HFFc6 (cell line): Measurements from ENCODE around the gene SH2D1B. TPM values are rescaled to one million over a fixed set of nuclear protein-coding genes. Genes with fewer than 3 reads are reported as not detected.
"Not testable (repeated sequence)": the region's sequence is repeated elsewhere in the genome, so short reads cannot be mapped to it uniquely, and the experiment has no call there.

Experiments
- DNase-seq: peaks from one replicate; pipeline ENCODE4 v3.0.0-alpha.2; 2018
- H3K27ac Mint-ChIP-seq: 2 replicates; pipeline ENCODE4 v1.8.0; 2020; ENCODE audit warnings: mild to moderate bottlenecking, mixed read lengths
- H3K27me3 Mint-ChIP-seq: 2 replicates; pipeline ENCODE4 v1.8.0; 2021; ENCODE audit warnings: mild to moderate bottlenecking, moderate library complexity, mixed read lengths; ENCODE audit not compliant: insufficient read depth
- H3K36me3 Mint-ChIP-seq: 2 replicates; pipeline ENCODE4 v1.8.0; 2021; ENCODE audit warnings: low read depth, mixed read lengths
- H3K4me1 Mint-ChIP-seq: 2 replicates; pipeline ENCODE4 v1.8.0; 2020; ENCODE audit warnings: low read depth, mixed read lengths
- H3K4me3 Mint-ChIP-seq: 2 replicates; pipeline ENCODE4 v1.8.0; 2020; ENCODE audit warnings: mild to moderate bottlenecking, moderate library complexity, mixed read lengths
- H3K9me3 Mint-ChIP-seq: 2 replicates; pipeline ENCODE4 v1.8.0; 2020; ENCODE audit warnings: mild to moderate bottlenecking, mixed read lengths
- total RNA-seq, 6 experiments: library from RNA; stranded (reverse); fragmentation: NEBNext Ultra II Directional; extraction: Animal tissue kit (Norgen Biotek cat#: 25700); gene quantifications; 2 replicates in 1 of 6; 3 replicates in 5 of 6; pipeline ENCODE4 v1.2.3, GENCODE V29; 2021
- TF ChIP-seq, protein P1 (sequence below): fragments of 200-600 bp; sonication (generic); IDR thresholded peaks from 2 replicates; pipeline ENCODE4 v1.5.0; 2021; ENCODE audit warnings: antibody characterized with exemption, mild to moderate bottlenecking

The SH2D1B gene
- total RNA-seq, 6 experiments from 2014 or later: not detected

DNA sequence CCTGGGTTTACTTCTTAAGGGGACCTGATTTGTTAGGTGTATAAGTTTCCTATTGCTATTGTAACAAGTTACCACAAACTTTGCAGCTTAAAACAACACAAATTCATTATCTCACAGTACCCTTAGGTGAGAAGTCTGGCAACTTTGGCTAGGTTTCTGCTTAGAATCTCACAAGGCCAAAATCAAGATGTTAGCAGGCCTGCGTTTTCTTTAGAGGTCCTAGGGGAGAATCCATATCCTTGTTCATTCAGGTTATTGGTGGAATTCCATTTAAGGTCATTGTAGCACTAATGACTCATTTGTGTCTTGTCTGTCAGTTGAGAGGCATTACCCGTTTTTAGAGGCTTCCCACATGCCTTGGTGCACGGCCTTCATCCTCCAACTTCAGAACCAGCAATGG is 8.2 kb upstream of the SH2D1B start:
- Mint-ChIP-seq H3K4me1 (peaks cover 13% of the 10 kb centered on the region), H3K9me3 (no peaks in the 10 kb centered on the region), H3K27me3 (peaks cover 22% of the 10 kb centered on the region), H3K27ac (no peak overlapping the region), H3K4me3 (no peak overlapping the region), H3K36me3 (no peaks in the 10 kb centered on the region)
- DNase-seq: no peak
- TF ChIP-seq, protein P1, sequence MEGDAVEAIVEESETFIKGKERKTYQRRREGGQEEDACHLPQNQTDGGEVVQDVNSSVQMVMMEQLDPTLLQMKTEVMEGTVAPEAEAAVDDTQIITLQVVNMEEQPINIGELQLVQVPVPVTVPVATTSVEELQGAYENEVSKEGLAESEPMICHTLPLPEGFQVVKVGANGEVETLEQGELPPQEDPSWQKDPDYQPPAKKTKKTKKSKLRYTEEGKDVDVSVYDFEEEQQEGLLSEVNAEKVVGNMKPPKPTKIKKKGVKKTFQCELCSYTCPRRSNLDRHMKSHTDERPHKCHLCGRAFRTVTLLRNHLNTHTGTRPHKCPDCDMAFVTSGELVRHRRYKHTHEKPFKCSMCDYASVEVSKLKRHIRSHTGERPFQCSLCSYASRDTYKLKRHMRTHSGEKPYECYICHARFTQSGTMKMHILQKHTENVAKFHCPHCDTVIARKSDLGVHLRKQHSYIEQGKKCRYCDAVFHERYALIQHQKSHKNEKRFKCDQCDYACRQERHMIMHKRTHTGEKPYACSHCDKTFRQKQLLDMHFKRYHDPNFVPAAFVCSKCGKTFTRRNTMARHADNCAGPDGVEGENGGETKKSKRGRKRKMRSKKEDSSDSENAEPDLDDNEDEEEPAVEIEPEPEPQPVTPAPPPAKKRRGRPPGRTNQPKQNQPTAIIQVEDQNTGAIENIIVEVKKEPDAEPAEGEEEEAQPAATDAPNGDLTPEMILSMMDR: no peak

DNA sequence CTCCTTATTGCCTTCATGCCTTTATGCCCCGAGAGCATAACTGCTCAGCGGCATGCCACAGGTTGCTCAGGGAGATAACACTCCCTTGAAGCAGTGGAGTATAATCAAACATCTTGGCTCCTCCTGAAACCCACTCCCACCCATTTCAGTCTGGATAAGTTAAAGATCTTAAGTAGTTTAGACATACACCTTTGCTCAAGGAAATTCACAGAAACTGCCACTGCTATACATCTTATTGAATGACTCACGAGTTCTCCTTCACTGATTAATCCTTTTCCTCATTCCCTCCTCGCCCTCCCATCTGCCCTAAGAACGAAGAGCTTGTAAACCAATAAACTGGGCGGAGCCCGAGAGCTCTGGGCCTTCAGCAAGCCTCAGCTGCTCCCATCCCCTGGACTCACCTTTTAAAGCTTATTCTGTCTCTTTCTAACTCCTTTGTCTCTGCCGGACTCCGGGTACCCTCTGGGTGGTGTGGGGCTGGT is 7.6 kb upstream of the SH2D1B start:
- H3K9me3 Mint-ChIP-seq, H3K36me3 Mint-ChIP-seq, H3K4me3 Mint-ChIP-seq, DNase-seq, H3K27ac Mint-ChIP-seq: not testable (repeated sequence)
- Mint-ChIP-seq H3K27me3 (peaks cover 22% of the 10 kb centered on the region), H3K4me1 (peaks cover 13% of the 10 kb centered on the region)

DNA sequence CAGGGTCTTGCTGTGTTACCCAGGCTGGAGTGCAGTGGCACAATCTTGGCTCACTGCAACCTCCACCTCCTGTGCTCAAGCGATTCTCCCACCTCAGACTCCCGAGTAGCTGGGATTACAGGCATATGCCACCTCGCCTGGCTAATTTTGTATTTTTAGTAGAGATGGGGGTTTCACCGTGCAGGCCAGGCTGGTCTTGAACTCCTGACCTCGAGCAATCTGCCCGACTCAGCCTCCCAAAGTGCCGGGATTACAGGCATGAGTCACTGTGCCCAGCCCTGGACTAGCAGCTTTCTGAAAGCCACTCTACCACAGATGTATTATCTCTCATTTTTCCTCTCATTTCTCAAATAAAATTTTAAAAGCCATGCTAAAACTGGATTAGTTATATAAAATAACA is 6.6 kb upstream of the SH2D1B start:
- H3K4me3 Mint-ChIP-seq, H3K36me3 Mint-ChIP-seq, DNase-seq, H3K27ac Mint-ChIP-seq, H3K9me3 Mint-ChIP-seq: not testable (repeated sequence)
- H3K27me3 Mint-ChIP-seq: peaks cover 19% of the 10 kb centered on the region
- H3K4me1 Mint-ChIP-seq: peaks cover 13% of the 10 kb centered on the region

DNA sequence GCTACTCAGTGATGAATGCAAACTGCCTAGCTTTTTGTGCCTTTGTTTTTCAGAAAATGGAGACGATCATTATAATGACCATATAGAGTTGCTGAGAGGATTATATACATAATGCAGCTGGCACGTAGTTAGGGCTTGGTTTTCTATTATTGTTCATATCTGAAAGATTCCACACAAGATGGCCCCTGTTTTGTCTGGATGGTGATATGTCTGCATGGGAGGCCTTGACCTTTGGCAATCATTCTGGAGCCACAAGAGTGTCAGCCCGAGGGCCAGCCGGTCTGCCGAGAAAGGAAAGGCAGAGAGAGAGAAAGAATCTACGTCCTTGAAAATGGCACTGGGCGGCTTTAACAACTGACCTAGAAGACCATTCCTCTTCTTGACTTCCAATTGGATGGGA is 5.7 kb upstream of the SH2D1B start:
- TF ChIP-seq, protein P1: no peak
- DNase-seq: no peak
- no peaks in the 10 kb centered on the region for H3K36me3 Mint-ChIP-seq
- peaks cover 13% of the 10 kb centered on the region for H3K4me1 Mint-ChIP-seq
- H3K27ac Mint-ChIP-seq: no peak overlapping the region
- H3K9me3 Mint-ChIP-seq: no peaks in the 10 kb centered on the region
- H3K4me3 Mint-ChIP-seq: no peak overlapping the region
- H3K27me3 Mint-ChIP-seq: peaks cover 16% of the 10 kb centered on the region

DNA sequence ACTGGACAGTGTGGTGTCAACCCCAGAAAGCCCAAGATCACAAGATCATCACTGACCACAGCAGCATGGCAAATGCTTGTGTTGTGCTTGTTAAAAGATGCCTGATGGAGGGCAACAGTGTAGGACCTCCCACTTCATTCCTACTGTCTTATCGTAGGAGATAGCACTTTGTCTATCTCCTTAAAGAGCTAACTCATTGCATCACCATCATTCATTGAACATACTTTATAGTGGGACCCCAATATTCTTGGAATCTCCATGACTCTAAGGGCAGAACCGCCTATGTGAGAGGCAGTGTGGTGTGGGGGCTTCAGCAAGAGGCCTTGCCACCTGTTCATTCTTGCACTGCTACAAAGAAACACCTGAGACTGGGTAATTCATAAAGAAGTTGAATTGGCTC is 5.0 kb upstream of the SH2D1B start:
- Mint-ChIP-seq H3K36me3 (no peaks in the 10 kb centered on the region), H3K4me1 (peaks cover 13% of the 10 kb centered on the region), H3K27me3 (peaks cover 11% of the 10 kb centered on the region), H3K27ac (no peak overlapping the region), H3K4me3 (no peak overlapping the region), H3K9me3 (no peaks in the 10 kb centered on the region)
- no peak for DNase-seq
- TF ChIP-seq, protein P1: no peak

DNA sequence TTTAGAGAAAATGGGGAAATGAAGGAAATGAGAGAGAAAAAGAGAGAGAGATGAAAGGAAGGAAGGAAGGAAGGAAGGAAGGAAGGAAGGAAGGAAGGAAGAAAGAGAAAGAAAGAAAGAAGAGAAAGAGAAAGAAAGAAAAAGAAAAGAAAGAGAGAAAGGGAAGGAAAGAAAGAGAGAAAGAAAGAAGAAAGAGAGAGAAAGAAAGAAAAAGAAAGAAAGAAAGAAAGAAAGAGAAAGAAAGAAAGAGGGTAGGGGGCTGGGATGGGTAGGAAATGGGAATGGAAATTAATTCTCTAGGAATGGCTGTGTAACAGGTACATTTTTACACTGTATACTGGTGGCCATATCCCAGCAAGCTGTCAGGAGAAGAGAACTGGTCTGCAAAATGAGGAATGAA is 4.3 kb upstream of the SH2D1B start:
- TF ChIP-seq, protein P1: no peak
- peaks cover 15% of the 10 kb centered on the region for H3K27me3 Mint-ChIP-seq

DNA sequence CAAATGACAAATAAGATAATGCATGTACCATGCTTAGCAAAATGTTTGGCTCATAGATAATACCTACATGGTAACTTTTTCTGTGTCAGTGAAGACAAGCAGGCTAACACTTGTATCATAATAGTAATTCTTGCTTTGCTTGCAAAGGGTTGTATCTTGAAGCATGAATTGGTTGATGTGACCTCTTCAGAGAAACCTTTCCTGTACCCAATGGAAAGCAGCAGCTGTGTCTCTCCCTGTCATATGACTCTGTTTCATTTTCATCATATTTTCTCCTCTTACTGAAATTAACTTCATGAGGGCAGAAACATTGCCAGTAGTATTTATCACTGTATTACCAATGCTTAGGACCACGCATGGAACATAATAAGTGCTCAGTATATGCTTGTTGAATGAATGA is 4.4 kb downstream of the SH2D1B start:
- H3K27me3 Mint-ChIP-seq: peaks cover 10% of the 10 kb centered on the region
- peaks cover 33% of the 10 kb centered on the region for H3K4me1 Mint-ChIP-seq
- no peak for DNase-seq
- TF ChIP-seq, protein P1: no peak
- H3K4me3 Mint-ChIP-seq: no peak overlapping the region
- H3K9me3 Mint-ChIP-seq: no peaks in the 10 kb centered on the region
- H3K27ac Mint-ChIP-seq: no peak overlapping the region
- no peaks in the 10 kb centered on the region for H3K36me3 Mint-ChIP-seq

More for the DNA sequence above, 4.3 kb upstream of the SH2D1B start:
- Mint-ChIP-seq H3K4me1 (peaks cover 17% of the 10 kb centered on the region), H3K27ac (no peak overlapping the region), H3K9me3 (no peaks in the 10 kb centered on the region), H3K36me3 (no peaks in the 10 kb centered on the region), H3K4me3 (no peak overlapping the region)
- no peak for DNase-seq
